ENCODE results near the gene ROBO2. TPM values are rescaled to one million over a fixed set of nuclear protein-coding genes. Genes with fewer than 3 reads are reported as not detected.

The ROBO2 gene
- total and polyA plus RNA-seq, 3 experiments from 2014 or later: not detected

DNA sequence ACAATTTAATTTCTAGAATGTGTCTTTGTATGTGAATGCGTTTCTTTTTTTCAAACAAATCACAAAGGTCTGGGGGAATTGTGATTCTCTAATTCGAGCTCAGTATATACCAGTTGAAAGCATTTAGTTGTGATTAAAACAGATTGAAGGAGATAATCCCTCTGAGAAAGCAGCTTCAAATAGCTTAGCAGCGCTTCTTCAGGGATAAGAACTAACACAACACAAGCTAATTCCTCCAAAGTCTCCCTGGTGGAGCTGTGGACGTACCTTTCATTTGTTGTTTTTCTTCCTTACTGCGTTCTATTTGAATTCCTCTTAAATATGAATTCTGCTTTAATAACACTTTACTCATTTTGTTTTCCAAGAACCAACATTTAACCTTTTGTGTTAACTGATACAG, 286.7 kb downstream of the ROBO2 start:
- no peaks in the 10 kb centered on the region for H3K4me1 ChIP-seq (ENCODE audit: insufficient read depth, low read length)

DNA sequence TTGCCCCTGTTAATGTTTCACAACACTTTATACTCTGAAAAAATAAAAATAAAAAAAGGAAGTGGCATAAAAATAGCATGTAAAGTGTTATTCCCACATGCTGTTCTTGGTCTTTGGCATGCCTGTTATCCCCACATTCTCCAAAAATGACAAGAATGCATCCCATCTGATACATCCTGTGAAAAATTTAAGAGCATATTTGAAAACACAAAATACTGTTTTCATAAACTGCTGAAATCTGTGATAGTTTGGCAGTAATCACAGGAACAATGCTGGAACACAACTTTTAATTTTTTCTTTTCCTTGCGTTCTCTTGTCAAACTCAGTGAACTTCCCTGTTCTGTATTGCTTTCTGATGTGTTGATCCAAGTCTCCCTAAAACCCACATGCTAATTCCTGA, 288.8 kb downstream of the ROBO2 start:
- Mint-ChIP-seq H3K36me3 (no peaks in the 10 kb centered on the region), H3K4me3 (no peak overlapping the region), H3K27me3 (no peaks in the 10 kb centered on the region), H3K9me3 (peaks cover 0 to 12% (median 8%) of the 10 kb centered on the region in 5 donors), H3K27ac (no peak overlapping the region), H3K4me1 (no peaks in the 10 kb centered on the region)
- H3K27me3 ChIP-seq (ENCODE audit: insufficient read depth, low read length, poor library complexity, severe bottlenecking): no peaks in the 10 kb centered on the region
- no peak overlapping the region for H3K27ac ChIP-seq (ENCODE audit: low read depth, low read length)
- no peaks in the 10 kb centered on the region for H3K4me1 ChIP-seq (ENCODE audit: insufficient read depth, low read length)
- H3K36me3 ChIP-seq (ENCODE audit: insufficient read depth, low read length): no peaks in the 10 kb centered on the region
- ChIA-PET POLR2A (no interaction called here), CTCF (no interaction called here)
- H3K9me3 ChIP-seq (ENCODE audit: low read length): no peaks in the 10 kb centered on the region
- DNase-seq: no peak
- no peak overlapping the region for H3K4me3 ChIP-seq (ENCODE audit: low read length)

More for the DNA sequence above, 286.7 kb downstream of the ROBO2 start:
- Histone ChIP-seq H3K4me3 (ENCODE audit: low read length) (no peak overlapping the region), H3K9me3 (ENCODE audit: low read length) (no peaks in the 10 kb centered on the region), H3K36me3 (ENCODE audit: insufficient read depth, low read length) (no peaks in the 10 kb centered on the region), H3K27ac (ENCODE audit: low read depth, low read length) (no peak overlapping the region), H3K27me3 (ENCODE audit: insufficient read depth, low read length, poor library complexity, severe bottlenecking) (no peaks in the 10 kb centered on the region)
- Mint-ChIP-seq H3K36me3 (no peaks in the 10 kb centered on the region), H3K4me1 (no peaks in the 10 kb centered on the region), H3K27ac (no peak overlapping the region), H3K9me3 (peaks cover 0 to 13% (median 8%) of the 10 kb centered on the region in 5 donors), H3K4me3 (no peak overlapping the region), H3K27me3 (no peaks in the 10 kb centered on the region)
- POLR2A ChIA-PET: no interaction called here
- CTCF ChIA-PET: no interaction called here
- DNase-seq: no peak

GRCh38 chr3:77329116-77329515, 289.2 kb downstream of the ROBO2 start:
- Mint-ChIP-seq H3K27me3 (no peaks in the 10 kb centered on the region), H3K9me3 (peaks cover 0 to 16% (median 8%) of the 10 kb centered on the region in 5 donors), H3K4me3 (no peak overlapping the region), H3K27ac (no peak overlapping the region), H3K4me1 (no peaks in the 10 kb centered on the region), H3K36me3 (no peaks in the 10 kb centered on the region)
- H3K4me1 ChIP-seq (ENCODE audit: insufficient read depth, low read length): no peaks in the 10 kb centered on the region
- H3K9me3 ChIP-seq (ENCODE audit: low read length): no peaks in the 10 kb centered on the region
- no peak overlapping the region for H3K27ac ChIP-seq (ENCODE audit: low read depth, low read length)
- ChIA-PET CTCF (no interaction called here), POLR2A (no interaction called here)
- no peak overlapping the region for H3K4me3 ChIP-seq (ENCODE audit: low read length)
- H3K27me3 ChIP-seq (ENCODE audit: insufficient read depth, low read length, poor library complexity, severe bottlenecking): no peaks in the 10 kb centered on the region
- H3K36me3 ChIP-seq (ENCODE audit: insufficient read depth, low read length): no peaks in the 10 kb centered on the region
- no peak for DNase-seq

DNA sequence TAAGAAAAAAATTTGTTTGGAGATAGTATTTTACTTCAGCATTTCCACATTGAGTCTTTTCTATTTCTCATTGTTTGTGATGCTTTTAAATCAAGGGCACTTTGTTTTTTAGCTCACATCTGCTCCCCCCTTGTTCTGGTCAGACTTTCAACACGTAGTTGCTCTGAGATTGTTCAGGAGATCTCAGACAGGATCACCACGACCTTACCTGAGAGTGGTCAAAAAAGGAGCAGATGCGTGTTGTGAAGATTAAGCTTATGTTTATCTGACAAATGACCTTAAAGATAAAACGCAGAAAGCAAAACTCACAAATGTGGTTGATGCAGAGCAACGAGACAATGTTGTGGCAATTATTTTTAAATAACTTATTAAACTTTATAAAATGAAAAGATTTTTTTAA, 298.3 kb downstream of the ROBO2 start:
- Histone ChIP-seq H3K27ac (ENCODE audit: low read depth, low read length) (no peak overlapping the region), H3K9me3 (ENCODE audit: low read length) (no peaks in the 10 kb centered on the region), H3K4me3 (ENCODE audit: low read length) (no peak overlapping the region), H3K4me1 (ENCODE audit: insufficient read depth, low read length) (no peaks in the 10 kb centered on the region), H3K36me3 (ENCODE audit: insufficient read depth, low read length) (no peaks in the 10 kb centered on the region), H3K27me3 (ENCODE audit: insufficient read depth, low read length, poor library complexity, severe bottlenecking) (no peaks in the 10 kb centered on the region)
- Mint-ChIP-seq H3K27ac (no peak overlapping the region), H3K4me3 (no peak overlapping the region), H3K9me3 (peaks cover 3 to 27% (median 9%) of the 10 kb centered on the region in 5 donors), H3K27me3 (peaks cover 0 to 1% of the 10 kb centered on the region in 2 donors), H3K4me1 (no peaks in the 10 kb centered on the region), H3K36me3 (no peaks in the 10 kb centered on the region)
- ChIA-PET CTCF (no interaction called here), POLR2A (no interaction called here)
- DNase-seq: no peak

DNA sequence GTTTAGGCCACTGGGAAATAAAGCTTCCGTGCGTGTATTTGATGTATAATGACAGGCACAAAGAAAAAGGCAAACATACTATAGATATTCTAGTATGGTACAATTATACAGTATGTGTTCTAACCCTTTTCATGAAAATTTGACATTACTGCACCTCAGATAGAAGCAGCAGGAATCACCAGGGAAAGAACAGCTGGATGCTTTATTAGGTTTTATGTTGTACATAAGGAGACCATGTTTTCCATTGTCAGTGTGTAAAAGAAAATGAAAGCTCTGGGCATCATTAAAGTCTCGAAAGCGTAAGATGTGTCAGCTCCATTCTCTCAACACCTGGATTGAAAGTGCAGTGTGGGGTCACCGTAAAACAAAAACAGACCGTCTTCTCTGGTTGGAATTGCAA, 302.1 kb downstream of the ROBO2 start:
- Mint-ChIP-seq H3K27me3 (no peaks in the 10 kb centered on the region), H3K27ac (no peak overlapping the region), H3K4me3 (no peak overlapping the region), H3K9me3 (peaks cover 3 to 23% (median 10%) of the 10 kb centered on the region in 5 donors), H3K36me3 (no peaks in the 10 kb centered on the region), H3K4me1 (no peaks in the 10 kb centered on the region)
- ChIA-PET POLR2A (no interaction called here), CTCF (no interaction called here)
- H3K27ac ChIP-seq (ENCODE audit: low read depth, low read length): no peak overlapping the region
- no peaks in the 10 kb centered on the region for H3K27me3 ChIP-seq (ENCODE audit: insufficient read depth, low read length, poor library complexity, severe bottlenecking)
- H3K9me3 ChIP-seq (ENCODE audit: low read length): no peaks in the 10 kb centered on the region
- H3K36me3 ChIP-seq (ENCODE audit: insufficient read depth, low read length): no peaks in the 10 kb centered on the region
- no peaks in the 10 kb centered on the region for H3K4me1 ChIP-seq (ENCODE audit: insufficient read depth, low read length)
- H3K4me3 ChIP-seq (ENCODE audit: low read length): no peak overlapping the region
- no peak for DNase-seq

- Mint-ChIP-seq H3K36me3 (no peaks in the 10 kb centered on the region), H3K4me1 (no peaks in the 10 kb centered on the region), H3K4me3 (no peak overlapping the region), H3K27ac (no peak overlapping the region), H3K9me3 (peaks cover 3 to 27% (median 10%) of the 10 kb centered on the region in 5 donors), H3K27me3 (no peaks in the 10 kb centered on the region)
- ChIA-PET CTCF (no interaction called here), POLR2A (no interaction called here)
- H3K36me3 ChIP-seq (ENCODE audit: insufficient read depth, low read length): no peaks in the 10 kb centered on the region
- no peak for DNase-seq
- no peak overlapping the region for H3K27ac ChIP-seq (ENCODE audit: low read depth, low read length)
- no peak overlapping the region for H3K4me3 ChIP-seq (ENCODE audit: low read length)
- H3K9me3 ChIP-seq (ENCODE audit: low read length): no peaks in the 10 kb centered on the region
- no peaks in the 10 kb centered on the region for H3K4me1 ChIP-seq (ENCODE audit: insufficient read depth, low read length)
- no peaks in the 10 kb centered on the region for H3K27me3 ChIP-seq (ENCODE audit: insufficient read depth, low read length, poor library complexity, severe bottlenecking)
Observed at GRCh38 chr3:77342688-77343087, 302.8 kb downstream of the ROBO2 start.

DNA sequence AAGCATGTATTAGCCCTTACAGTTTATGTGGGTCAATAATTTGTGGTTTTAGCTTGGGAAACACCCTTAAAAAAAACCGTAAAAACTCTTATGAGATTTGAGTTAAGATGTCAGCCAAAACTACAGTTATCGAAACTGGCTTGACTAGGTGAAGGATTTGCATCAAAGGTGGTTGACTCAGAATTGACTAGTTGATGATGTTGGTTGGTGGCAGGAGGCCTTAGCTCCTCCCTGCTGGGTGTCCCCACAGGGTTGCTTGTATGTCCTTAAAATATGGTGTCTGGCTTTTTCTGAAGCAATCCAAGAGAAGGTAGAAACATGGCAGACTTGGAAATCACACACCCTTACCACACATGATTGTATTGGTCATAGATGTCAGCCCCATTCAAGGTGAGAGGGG, 305.1 kb downstream of the ROBO2 start:
- Histone ChIP-seq H3K4me1 (ENCODE audit: insufficient read depth, low read length) (no peaks in the 10 kb centered on the region), H3K4me3 (ENCODE audit: low read length) (no peak overlapping the region), H3K27me3 (ENCODE audit: insufficient read depth, low read length, poor library complexity, severe bottlenecking) (no peaks in the 10 kb centered on the region), H3K36me3 (ENCODE audit: insufficient read depth, low read length) (no peaks in the 10 kb centered on the region), H3K27ac (ENCODE audit: low read depth, low read length) (no peak overlapping the region), H3K9me3 (ENCODE audit: low read length) (no peaks in the 10 kb centered on the region)
- Mint-ChIP-seq H3K4me3 (no peak overlapping the region), H3K27ac (no peak overlapping the region), H3K9me3 (peaks cover 6 to 40% (median 10%) of the 10 kb centered on the region in 5 donors), H3K27me3 (no peaks in the 10 kb centered on the region), H3K36me3 (no peaks in the 10 kb centered on the region), H3K4me1 (no peaks in the 10 kb centered on the region)
- POLR2A ChIA-PET: no interaction called here
- CTCF ChIA-PET: no interaction called here
- no peak for DNase-seq

GRCh38 chr3:77348244-77348855, 308.5 kb downstream of the ROBO2 start:
- ChIA-PET POLR2A (no interaction called here), CTCF (no interaction called here)
- H3K4me1 ChIP-seq (ENCODE audit: insufficient read depth, low read length): no peaks in the 10 kb centered on the region
- H3K36me3 ChIP-seq (ENCODE audit: insufficient read depth, low read length): no peaks in the 10 kb centered on the region
- Mint-ChIP-seq H3K27ac (no peak overlapping the region), H3K9me3 (peaks cover 8 to 35% (median 14%) of the 10 kb centered on the region in 5 donors), H3K4me3 (no peak overlapping the region), H3K36me3 (no peaks in the 10 kb centered on the region), H3K27me3 (no peaks in the 10 kb centered on the region), H3K4me1 (no peaks in the 10 kb centered on the region)
- H3K4me3 ChIP-seq (ENCODE audit: low read length): no peak overlapping the region
- H3K27ac ChIP-seq (ENCODE audit: low read depth, low read length): no peak overlapping the region
- no peak for DNase-seq
- no peaks in the 10 kb centered on the region for H3K9me3 ChIP-seq (ENCODE audit: low read length)
- H3K27me3 ChIP-seq (ENCODE audit: insufficient read depth, low read length, poor library complexity, severe bottlenecking): no peaks in the 10 kb centered on the region

DNA sequence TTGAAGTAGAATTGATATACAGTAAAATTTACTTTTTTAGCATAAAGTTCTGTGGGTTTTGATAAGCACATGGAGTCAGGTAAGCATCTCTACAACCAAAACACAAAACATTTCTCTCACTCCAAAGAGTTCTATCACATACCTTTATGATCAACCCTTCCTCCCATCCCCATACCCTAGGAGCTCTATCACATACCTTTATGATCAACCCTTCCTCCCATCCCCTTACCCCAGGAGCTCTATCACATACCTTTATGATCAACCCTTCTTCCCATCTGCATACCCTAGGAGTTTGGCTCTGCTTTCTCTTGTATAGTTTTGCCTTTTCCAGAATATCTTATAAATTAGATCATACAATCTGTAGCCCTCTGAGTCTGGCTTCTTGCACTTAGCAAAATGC, 315.1 kb downstream of the ROBO2 start:
- no peaks in the 10 kb centered on the region for H3K27me3 Mint-ChIP-seq

More for the DNA sequence above, 315.1 kb downstream of the ROBO2 start:
- Histone ChIP-seq H3K9me3 (ENCODE audit: low read length) (peaks cover 3% of the 10 kb centered on the region), H3K36me3 (ENCODE audit: insufficient read depth, low read length) (no peaks in the 10 kb centered on the region), H3K4me1 (ENCODE audit: insufficient read depth, low read length) (no peaks in the 10 kb centered on the region), H3K27ac (ENCODE audit: low read depth, low read length) (no peak overlapping the region), H3K27me3 (ENCODE audit: insufficient read depth, low read length, poor library complexity, severe bottlenecking) (no peaks in the 10 kb centered on the region), H3K4me3 (ENCODE audit: low read length) (no peak overlapping the region)
- ChIA-PET POLR2A (no interaction called here), CTCF (no interaction called here)
- Mint-ChIP-seq H3K36me3 (no peaks in the 10 kb centered on the region), H3K4me1 (no peaks in the 10 kb centered on the region), H3K4me3 (no peak overlapping the region), H3K9me3 (peaks cover 2 to 40% (median 14%) of the 10 kb centered on the region in 5 donors), H3K27ac (peak overlapping the region in 1 of 8 donors; percentile 21)
- no peak for DNase-seq
